ENCODE data around the gene WNT3A.

DNA sequence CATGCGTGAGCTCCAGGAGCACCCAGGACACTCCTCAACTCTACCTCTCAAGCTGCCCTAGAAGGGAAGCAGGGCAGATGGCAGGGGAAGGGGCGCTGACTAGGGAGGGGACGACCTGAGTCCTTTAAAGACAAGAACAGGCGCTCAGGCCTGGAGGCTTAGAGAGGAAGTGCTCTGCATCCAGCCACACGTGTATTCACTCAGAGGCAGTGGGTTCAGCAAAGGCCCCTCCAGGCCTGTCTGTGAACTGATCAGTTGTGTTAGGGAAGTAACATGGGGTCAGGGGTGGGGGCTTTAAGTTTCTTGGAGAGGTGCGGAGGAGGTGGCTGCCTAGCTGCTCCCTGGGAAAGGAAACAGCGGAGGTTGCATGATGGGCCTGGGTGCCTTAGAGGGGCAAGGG lies 38.6 kb downstream of the WNT3A start:
- TF ChIP-seq TAF1 (IDR thresholded peaks at IDR 0.05; ENCODE audit: low read depth, low read length) (no peak), POLR2A (IDR thresholded peaks at IDR 0.05; ENCODE audit: low read depth, low read length) (no peak), POU2F2 (IDR thresholded peaks at IDR 0.05; ENCODE audit: low read depth, low read length) (no peak), POLR2AphosphoS5 (IDR thresholded peaks at IDR 0.05; ENCODE audit: low read depth, low read length) (no peak), PAX5 (IDR thresholded peaks at IDR 0.05; ENCODE audit: insufficient read depth, low read length, severe bottlenecking) (no peak), SPI1 (IDR thresholded peaks at IDR 0.05; ENCODE audit: low read depth, low read length) (no peak)

Measured in GM12891 (cell line).